Activated T-cell treated with anti-CD3 and anti-CD28 coated beads, Interleukin-2, amount 50 U/mL, for 24 hours (primary cell): ENCODE data around the gene SPEM2.

Experiments used
- DNase-seq: peaks from one replicate; pipeline ENCODE4 v3.0.0-alpha.2; 2020
- H3K27ac Mint-ChIP-seq: 2 replicates; pipeline ENCODE4 v1.8.0; 2020; ENCODE audit warnings: mild to moderate bottlenecking, mixed read lengths
- H3K27me3 Mint-ChIP-seq: 2 replicates; pipeline ENCODE4 v1.8.0; 2020; ENCODE audit warnings: mixed read lengths
- H3K36me3 Mint-ChIP-seq: 2 replicates; pipeline ENCODE4 v1.8.0; 2020; ENCODE audit warnings: low read depth, mixed read lengths
- H3K4me1 Mint-ChIP-seq: 2 replicates; pipeline ENCODE4 v1.8.0; 2020; ENCODE audit warnings: low read depth, mixed read lengths
- H3K4me3 Mint-ChIP-seq: 2 replicates; pipeline ENCODE4 v1.8.0; 2020; ENCODE audit warnings: mild to moderate bottlenecking, moderate library complexity, mixed read lengths
- H3K9me3 Mint-ChIP-seq: 2 replicates; pipeline ENCODE4 v1.8.0; 2020; ENCODE audit warnings: mixed read lengths

Gene SPEM2

GRCh38 chr17:7476951-7477350 is 51.5 kb downstream of the SPEM2 start:
- Mint-ChIP-seq H3K4me3 (peak overlapping the region; percentile 86), H3K27ac (peak overlapping the region; percentile 91), H3K9me3 (no peaks in the 10 kb centered on the region), H3K4me1 (peaks cover 67% of the 10 kb centered on the region), H3K36me3 (peaks cover 25% of the 10 kb centered on the region), H3K27me3 (no peaks in the 10 kb centered on the region)
- DNase-seq, result no peak
